D341Med (cell line): ENCODE measurements around the gene DUT.

Source experiments
- DNase-seq: peaks from one replicate; pipeline ENCODE4 v3.0.0; 2012; ENCODE audit warnings: low spot score

DUT gene

GRCh38 chr15:48371550-48371949, 40.3 kb downstream of the DUT start:
- no peak for DNase-seq

DNA sequence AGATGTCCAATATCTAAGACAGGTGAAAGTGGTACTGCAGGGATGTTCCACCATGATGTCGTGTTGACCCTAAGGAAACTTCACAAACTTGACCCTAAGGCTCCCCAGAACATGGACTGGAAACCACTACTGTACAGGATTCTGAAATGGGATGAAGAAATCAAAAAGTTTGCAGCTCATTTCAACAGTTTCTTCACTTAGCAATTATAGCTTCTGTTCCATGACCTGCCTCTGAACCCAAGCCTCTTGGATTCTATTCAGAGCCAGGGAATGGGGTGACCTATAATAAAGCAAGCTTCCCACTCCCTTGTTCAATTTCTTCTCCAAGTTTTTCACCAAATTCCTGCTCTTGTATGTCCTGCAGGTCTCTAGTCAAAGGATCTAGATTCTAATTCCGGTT, 40.7 kb downstream of the DUT start:
- no peak for DNase-seq

GRCh38 chr15:48373821-48374451, 42.7 kb downstream of the DUT start:
- no peak for DNase-seq

DNA sequence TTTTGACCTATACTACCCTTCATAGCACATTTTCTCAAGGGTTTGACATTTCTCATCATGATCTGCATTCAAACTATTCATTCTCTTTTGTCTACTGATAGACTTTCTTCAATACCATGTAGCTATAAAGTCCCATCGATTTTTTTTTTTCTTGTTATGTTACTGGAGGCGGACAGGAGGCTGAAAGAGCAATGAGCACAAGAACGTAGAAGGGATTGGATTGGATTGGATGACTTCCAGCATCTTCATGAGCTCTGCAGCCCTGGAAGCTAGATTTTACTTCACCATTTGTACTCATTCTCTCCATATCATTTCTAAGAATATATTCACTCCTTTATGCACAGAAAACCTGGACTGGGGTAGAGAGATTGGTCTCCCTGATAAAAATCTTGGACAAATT, 43.2 kb downstream of the DUT start:
- no peak for DNase-seq

DNA sequence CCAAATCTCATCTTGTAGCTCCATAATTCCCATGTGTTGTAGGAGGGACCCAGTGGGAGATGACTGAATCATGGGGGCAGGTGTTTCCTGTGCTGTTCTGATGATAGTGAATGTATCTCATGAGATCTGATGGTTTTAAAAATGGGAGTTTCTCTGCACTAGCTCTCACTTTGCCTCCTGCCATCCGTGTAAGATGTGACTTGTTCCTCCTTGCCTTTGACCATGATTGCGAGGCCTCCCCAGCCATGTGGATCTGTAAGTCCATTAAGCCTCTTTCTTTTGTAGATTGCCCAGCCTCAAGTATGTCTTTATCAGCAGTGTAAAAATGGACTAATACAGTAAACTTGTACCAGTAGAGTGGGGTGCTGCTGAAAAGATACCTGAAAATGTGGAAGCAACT, 44.5 kb downstream of the DUT start:
- no peak for DNase-seq

DNA sequence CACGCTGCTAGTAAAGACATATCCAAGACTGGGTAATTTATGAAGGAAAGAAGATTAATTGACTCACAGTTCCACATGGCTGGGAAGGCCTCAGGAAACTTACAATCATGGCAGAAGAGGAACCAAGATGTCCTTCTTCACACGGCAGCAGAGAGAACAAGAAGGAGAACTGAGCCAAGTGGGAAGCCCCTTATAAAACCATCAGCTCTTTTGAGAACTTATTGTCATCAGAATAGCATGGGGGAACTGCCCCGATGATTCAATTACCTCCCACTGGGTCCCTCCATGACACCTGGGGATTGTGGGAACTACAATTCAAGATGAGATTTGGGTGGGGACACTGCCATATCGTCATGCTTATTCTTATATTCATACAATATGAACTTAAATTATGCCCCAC, 49.0 kb downstream of the DUT start:
- no peak for DNase-seq

DNA sequence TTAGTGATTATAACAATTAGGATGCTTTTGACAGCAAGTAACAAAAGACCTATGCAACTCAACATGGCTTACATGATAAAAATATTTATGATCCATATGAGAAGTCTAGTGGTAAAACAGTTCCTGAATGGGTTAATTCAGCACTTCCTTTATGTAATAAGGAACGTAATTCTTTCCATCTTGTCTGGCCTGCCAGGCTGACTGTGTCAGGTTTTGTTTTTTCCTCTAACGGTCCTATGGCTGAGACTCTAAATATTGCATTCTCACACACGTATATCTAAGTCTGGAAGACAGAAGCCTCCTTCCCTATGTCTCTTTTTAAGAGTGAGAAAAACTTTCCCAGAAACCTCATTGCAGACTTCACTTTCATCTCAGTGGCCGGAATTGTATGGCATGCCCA, 50.6 kb downstream of the DUT start:
- no peak for DNase-seq

DNA sequence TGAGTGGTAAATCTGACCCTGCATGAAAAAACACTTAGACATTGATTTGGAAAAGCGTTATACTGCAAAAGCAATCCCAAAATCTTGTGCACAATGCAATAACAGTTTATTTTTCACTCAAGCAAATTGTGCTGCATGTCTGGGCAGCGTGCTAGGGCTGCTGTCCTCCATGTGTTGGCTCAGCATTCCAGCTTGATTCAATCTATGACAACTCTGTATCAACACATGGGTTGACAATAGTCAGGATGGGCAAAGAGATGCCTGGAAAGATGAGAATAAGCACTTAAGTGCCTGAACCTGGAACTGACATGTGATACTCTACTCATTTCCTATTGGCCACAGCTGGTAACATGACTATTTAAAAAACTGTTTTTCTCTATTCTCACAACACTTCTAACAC, 51.8 kb downstream of the DUT start:
- no peak for DNase-seq

- DNase-seq = no peak
Measured at GRCh38 chr15:48384616-48385015, 53.4 kb downstream of the DUT start.

GRCh38 chr15:48385031-48385830, 54.0 kb downstream of the DUT start:
- DNase-seq = no peak

GRCh38 chr15:48388016-48388851, 57.0 kb downstream of the DUT start:
- DNase-seq = no peak

- DNase-seq = no peak
Measured at GRCh38 chr15:48388910-48389309, 57.7 kb downstream of the DUT start.

DNA sequence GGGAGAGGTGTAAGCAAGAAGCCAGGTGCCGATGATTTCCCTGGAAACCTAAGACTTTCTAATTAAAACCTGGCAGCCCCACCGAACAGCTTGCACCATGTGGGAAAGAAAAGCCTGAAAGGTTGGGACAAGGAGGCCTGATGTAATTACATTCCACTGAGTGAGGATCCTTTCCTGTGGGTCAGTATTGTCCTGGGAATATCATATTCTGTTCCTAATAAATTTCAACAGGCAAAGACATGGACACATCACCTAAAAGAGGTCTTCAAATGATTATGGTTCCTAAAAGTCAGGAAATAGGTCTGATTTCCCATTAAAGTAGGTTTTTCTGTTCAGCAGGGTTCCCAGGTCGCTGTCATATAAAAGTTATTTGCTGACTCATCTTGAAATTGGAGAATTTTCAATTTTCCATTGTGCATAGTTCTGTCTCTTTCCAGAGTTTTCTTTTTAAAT, 58.5 kb downstream of the DUT start:
- no peak for DNase-seq

DNA sequence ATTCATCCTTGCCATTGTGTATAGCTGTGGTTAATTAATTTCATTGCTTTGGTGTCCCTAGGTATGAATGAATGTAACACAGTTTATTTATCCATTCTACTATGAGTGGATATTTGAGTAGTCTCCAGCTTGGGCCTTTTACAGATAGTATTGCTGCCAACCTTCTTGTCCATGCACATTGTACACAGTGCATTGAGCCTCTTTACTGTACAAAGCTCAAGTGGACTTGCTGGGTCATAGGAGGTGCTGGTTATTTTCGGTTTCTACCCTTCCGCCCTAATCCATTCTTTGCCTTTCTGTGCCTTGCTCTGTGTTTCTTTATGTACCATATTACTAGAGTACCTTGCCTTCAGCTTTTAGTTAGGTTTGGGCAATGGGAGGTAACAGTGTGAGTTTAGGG, 60.7 kb downstream of the DUT start:
- DNase-seq = no peak

DNA sequence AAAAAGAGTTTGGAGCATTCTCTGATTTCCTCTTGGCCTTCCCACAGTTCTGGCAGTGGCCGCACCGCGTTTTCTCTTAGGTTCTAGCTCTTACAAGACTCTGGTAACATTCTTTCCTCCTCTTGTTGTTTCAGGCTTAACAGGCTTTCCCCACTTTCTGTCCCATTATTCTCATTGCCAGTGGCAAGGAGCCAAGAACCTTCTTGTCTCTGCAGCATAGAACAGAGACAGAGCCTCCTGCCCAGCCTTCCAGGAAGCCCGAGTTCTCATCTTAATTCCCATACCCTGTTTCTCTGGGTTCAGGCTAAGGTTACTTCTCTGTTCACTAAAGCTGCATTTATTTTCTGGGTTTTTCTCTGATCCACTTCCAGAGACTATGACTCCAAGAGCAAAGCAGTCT, 61.1 kb downstream of the DUT start:
- DNase-seq = no peak
